ENCODE measurements around the gene GGNBP2. TPM values are rescaled to one million over a fixed set of nuclear protein-coding genes. Genes with fewer than 3 reads are reported as not detected.

The GGNBP2 gene
- total RNA-seq, 2 donors from 2014 or later: 36.3 to 43.8 TPM

DNA sequence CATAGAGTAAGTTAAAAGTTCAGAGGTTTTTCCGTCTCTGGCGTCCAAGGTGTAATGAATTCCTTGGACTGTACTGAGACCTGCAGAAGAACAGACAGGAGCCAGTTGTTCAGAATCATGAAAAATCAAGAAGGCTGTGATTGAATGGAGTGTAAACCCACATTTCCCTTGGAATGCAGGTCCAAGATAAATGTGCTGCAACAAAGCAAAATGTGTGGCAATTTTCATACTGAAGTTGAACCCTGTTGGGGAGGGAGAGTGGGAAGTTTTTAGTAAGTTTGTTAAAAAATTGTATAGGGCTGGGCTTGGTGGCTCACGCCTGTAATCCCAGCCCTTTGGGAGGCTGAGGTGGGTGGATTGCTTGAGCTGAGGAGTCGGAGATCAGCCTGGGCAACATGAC lies 21.4 kb downstream of the GGNBP2 start:
- ATAC-seq: no peak
- Histone ChIP-seq H3K4me3 (no peak overlapping the region), H3K9me3 (no peaks in the 10 kb centered on the region), H3K4me1 (no peaks in the 10 kb centered on the region), H3K27me3 (no peaks in the 10 kb centered on the region), H3K27ac (no peak overlapping the region), H3K36me3 (replicated peaks in 1 of 2; ENCODE audit: insufficient read depth in 1 of 2, low read depth in 2 of 2) (peaks cover 0 to 24% of the 10 kb centered on the region in 2 donors)
- TF ChIP-seq, protein P1, sequence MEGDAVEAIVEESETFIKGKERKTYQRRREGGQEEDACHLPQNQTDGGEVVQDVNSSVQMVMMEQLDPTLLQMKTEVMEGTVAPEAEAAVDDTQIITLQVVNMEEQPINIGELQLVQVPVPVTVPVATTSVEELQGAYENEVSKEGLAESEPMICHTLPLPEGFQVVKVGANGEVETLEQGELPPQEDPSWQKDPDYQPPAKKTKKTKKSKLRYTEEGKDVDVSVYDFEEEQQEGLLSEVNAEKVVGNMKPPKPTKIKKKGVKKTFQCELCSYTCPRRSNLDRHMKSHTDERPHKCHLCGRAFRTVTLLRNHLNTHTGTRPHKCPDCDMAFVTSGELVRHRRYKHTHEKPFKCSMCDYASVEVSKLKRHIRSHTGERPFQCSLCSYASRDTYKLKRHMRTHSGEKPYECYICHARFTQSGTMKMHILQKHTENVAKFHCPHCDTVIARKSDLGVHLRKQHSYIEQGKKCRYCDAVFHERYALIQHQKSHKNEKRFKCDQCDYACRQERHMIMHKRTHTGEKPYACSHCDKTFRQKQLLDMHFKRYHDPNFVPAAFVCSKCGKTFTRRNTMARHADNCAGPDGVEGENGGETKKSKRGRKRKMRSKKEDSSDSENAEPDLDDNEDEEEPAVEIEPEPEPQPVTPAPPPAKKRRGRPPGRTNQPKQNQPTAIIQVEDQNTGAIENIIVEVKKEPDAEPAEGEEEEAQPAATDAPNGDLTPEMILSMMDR (IDR thresholded peaks at IDR 0.05): no peak
- no peak for TF ChIP-seq POLR2A (IDR thresholded peaks at IDR 0.05)
- intact Hi-C loops (cut with DNase I): no loop called here
- no peak for DNase-seq
- WGBS, 2 donors: 93 to 95% methylated on average over 4 of the region's 4 CpGs

DNA sequence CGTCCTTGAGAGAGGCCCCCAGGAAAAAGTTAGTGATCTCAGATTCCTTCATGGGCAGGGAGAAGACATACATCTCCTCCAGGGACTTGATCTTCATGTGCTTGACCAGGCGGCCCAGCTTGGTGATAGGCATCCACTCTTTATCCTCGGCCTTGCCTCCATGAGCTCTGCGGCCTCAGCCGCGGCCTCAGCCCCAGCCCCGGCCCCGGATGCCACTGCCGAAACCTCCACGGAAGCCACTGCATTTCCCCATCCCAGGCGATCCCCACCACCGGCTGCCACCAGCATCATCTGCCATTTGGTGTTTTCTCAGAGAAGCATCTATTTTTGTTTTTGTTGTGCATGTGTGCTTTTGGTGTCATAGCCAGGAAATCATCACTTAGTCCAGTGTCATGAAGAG lies 30.3 kb downstream of the GGNBP2 start:
- Histone ChIP-seq H3K9me3 (no peaks in the 10 kb centered on the region), H3K27ac (no peak overlapping the region), H3K27me3 (no peaks in the 10 kb centered on the region), H3K4me3 (no peak overlapping the region), H3K4me1 (no peaks in the 10 kb centered on the region), H3K36me3 (replicated peaks in 1 of 2; ENCODE audit: insufficient read depth in 1 of 2, low read depth in 2 of 2) (peaks cover 0 to 10% of the 10 kb centered on the region in 2 donors)
- DNase-seq (no peak), ATAC-seq (no peak)
- TF ChIP-seq, protein P1 (IDR thresholded peaks at IDR 0.05): no peak
- TF ChIP-seq POLR2A (IDR thresholded peaks at IDR 0.05): no peak
- 93 to 96% methylated on average over 10 to 12 of the region's 12 CpGs for WGBS, 2 donors
- intact Hi-C loops (cut with DNase I): no loop called here

DNA sequence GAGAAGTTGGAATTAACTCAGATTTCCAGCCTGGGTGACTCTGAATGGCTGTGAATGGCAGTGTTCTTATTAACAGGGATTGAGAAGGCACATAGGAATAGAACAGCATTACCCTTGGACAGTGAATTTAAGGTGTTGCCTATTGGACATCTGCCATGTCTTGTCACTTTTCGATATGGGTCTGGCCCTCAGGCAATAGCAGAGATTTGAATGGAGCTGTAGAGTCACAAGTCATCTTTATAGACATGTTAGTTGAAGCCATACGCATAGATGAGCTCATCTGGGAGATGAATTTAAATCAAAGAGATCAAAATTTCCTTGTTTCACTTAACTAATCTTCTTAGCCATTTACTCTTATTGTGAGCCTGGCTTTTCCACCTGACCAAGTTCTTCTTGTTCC lies 32.1 kb downstream of the GGNBP2 start:
- H3K27me3 ChIP-seq: no peaks in the 10 kb centered on the region
- no peak overlapping the region for H3K27ac ChIP-seq
- TF ChIP-seq POLR2A (IDR thresholded peaks at IDR 0.05): no peak
- TF ChIP-seq, protein P1 (IDR thresholded peaks at IDR 0.05): no peak
- no peak overlapping the region for H3K4me3 ChIP-seq
- H3K9me3 ChIP-seq: no peaks in the 10 kb centered on the region
- no peak for ATAC-seq
- peaks cover 2 to 18% of the 10 kb centered on the region in 2 donors for H3K36me3 ChIP-seq (replicated peaks in 1 of 2; ENCODE audit: insufficient read depth in 1 of 2, low read depth in 2 of 2)
- H3K4me1 ChIP-seq: no peaks in the 10 kb centered on the region
- intact Hi-C loops (cut with DNase I): no loop called here
- 69 to 78% methylated on average over 2 of the region's 2 CpGs for WGBS, 2 donors
- DNase-seq: no peak

DNA sequence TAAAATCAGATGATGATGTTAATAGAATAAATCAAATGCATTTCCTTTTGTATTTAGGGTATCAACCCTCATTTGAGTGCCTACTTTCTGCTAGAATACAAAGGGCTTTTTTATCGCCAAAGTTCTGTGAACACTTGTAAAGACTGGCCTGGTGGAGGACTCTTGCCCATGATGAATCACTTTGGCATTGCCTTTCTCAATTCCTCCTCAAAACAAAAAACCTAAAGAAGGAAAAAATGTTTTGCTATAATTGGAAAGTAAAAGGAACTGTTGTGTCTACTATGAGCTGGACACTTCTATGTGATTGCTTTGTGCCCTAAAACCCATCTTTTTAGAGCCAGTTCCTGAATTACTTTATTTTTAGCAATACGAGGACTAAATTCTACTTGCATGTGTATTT lies 34.0 kb downstream of the GGNBP2 start:
- TF ChIP-seq, protein P1 (IDR thresholded peaks at IDR 0.05): no peak
- no peak for TF ChIP-seq POLR2A (IDR thresholded peaks at IDR 0.05)
- 87 to 91% methylated on average over 2 of the region's 2 CpGs for WGBS, 2 donors
- H3K9me3 ChIP-seq: no peaks in the 10 kb centered on the region
- DNase-seq (no peak), ATAC-seq (no peak)
- H3K27ac ChIP-seq: no peak overlapping the region
- H3K4me1 ChIP-seq: no peaks in the 10 kb centered on the region
- no peak overlapping the region for H3K4me3 ChIP-seq
- intact Hi-C loops (cut with DNase I): no loop called here
- no peaks in the 10 kb centered on the region for H3K27me3 ChIP-seq
- peaks cover 4 to 22% of the 10 kb centered on the region in 2 donors for H3K36me3 ChIP-seq (replicated peaks in 1 of 2; ENCODE audit: insufficient read depth in 1 of 2, low read depth in 2 of 2)

DNA sequence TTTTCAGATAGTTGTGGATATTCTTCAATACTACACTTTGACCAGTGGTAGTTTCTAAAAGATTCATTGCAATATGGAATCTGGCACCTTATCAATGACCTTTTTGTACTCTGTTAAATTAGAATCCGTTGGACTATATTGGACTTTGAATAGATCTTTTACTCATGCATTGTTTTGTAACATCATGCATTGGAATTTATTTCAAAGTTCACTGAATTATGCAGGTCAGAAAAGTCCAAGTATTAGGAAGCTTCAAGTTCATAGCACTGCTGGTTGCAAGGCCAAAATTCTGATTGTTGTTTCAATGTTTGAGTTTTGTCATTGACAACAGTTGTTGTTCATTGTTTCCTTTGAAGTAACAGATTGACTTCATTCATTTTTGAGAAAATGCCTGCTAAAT lies 39.1 kb downstream of the GGNBP2 start:
- DNase-seq (no peak), ATAC-seq (no peak)
- H3K4me3 ChIP-seq: no peak overlapping the region
- no peaks in the 10 kb centered on the region for H3K9me3 ChIP-seq
- peaks cover 4 to 41% of the 10 kb centered on the region in 2 donors for H3K36me3 ChIP-seq (replicated peaks in 1 of 2; ENCODE audit: insufficient read depth in 1 of 2, low read depth in 2 of 2)
- no peak overlapping the region for H3K27ac ChIP-seq
- intact Hi-C loops (cut with DNase I): no loop called here
- no peaks in the 10 kb centered on the region for H3K4me1 ChIP-seq
- TF ChIP-seq, protein P1 (IDR thresholded peaks at IDR 0.05): no peak
- no peak for TF ChIP-seq POLR2A (IDR thresholded peaks at IDR 0.05)
- H3K27me3 ChIP-seq: no peaks in the 10 kb centered on the region
- 25 to 31% methylated on average over 1 of the region's 1 CpG for WGBS, 2 donors

Measured in body of pancreas (tissue), 4 donors.